LNCaP clone FGC (cell line): ENCODE measurements around the gene PRAME.

Experiments used
- DNase-seq: peaks from one replicate; pipeline ENCODE4 v3.0.0-alpha.2; 2011; ENCODE audit warnings: low read depth
- H3K4me3 ChIP-seq: 2 replicates; pipeline ENCODE4 v1.5.1; 2011; ENCODE audit warnings: mild to moderate bottlenecking, low read depth, low read length, control low read depth
- TF ChIP-seq, protein P1 (sequence below): IDR thresholded peaks from 2 replicates; pipeline ENCODE4 v1.5.1; 2012; ENCODE audit warnings: mild to moderate bottlenecking; ENCODE audit not compliant: control insufficient read depth, insufficient read depth; ENCODE audit errors: extremely low read depth

The PRAME gene

DNA sequence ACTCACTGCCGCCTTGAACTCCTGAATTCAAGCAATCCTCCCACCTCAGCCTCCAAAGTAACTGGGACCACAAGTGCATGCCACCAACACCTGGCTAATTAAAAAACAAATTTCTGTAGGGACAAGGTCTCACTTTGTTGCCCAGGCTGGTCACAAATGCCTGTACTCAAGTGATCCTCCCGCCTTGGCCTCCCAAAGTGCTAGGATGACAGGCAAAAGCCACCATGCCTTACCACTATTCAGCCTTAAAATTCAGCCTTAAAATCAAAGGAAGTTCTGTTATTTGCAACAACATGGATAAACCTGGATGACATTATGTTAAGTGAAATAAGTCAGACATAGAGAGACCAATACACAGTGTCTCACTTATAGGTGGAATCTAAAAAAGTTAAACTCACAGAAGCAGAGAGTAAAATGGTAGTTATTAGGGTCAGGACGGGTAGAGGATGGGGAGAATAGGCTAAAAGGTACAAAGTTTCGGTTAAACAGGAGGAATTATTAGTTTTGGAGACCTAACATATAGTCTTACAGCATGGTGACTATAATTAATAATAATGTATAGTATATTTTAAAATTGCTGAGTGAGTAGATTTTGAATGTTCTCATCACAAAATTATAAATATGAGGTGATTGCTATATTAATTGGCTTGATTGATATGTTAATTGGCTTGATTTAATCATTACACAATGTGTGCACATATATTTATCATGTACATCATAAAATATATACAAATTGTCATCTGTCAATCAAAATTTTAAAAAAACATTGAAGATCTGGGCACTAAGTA lies 32.7 kb downstream of the PRAME start:
- DNase-seq, result no peak
- H3K4me3 ChIP-seq, result no peak overlapping the region
- TF ChIP-seq, protein P1, sequence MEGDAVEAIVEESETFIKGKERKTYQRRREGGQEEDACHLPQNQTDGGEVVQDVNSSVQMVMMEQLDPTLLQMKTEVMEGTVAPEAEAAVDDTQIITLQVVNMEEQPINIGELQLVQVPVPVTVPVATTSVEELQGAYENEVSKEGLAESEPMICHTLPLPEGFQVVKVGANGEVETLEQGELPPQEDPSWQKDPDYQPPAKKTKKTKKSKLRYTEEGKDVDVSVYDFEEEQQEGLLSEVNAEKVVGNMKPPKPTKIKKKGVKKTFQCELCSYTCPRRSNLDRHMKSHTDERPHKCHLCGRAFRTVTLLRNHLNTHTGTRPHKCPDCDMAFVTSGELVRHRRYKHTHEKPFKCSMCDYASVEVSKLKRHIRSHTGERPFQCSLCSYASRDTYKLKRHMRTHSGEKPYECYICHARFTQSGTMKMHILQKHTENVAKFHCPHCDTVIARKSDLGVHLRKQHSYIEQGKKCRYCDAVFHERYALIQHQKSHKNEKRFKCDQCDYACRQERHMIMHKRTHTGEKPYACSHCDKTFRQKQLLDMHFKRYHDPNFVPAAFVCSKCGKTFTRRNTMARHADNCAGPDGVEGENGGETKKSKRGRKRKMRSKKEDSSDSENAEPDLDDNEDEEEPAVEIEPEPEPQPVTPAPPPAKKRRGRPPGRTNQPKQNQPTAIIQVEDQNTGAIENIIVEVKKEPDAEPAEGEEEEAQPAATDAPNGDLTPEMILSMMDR, result no peak

DNA sequence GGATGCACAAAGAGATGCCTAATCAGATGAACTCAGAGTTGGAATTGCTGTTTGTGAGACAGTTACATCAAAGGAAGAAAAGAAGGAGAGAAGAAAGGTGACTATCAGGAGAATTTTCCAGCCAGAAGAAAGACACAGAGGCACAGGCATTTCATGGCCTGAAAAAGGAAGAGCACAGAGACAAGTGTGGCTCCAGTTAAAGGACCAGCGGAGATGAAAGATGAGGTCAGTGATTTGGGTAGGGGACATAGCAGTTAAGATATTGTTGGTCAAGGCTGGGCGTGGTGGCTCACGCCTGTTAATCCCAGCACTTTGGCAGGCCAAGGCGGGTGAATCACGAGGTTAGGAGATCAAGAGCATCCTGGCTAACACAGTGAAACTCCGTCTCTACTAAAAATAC lies 35.6 kb downstream of the PRAME start:
- TF ChIP-seq, protein P1, result no peak
- no peak overlapping the region for H3K4me3 ChIP-seq
- DNase-seq, result no peak

DNA sequence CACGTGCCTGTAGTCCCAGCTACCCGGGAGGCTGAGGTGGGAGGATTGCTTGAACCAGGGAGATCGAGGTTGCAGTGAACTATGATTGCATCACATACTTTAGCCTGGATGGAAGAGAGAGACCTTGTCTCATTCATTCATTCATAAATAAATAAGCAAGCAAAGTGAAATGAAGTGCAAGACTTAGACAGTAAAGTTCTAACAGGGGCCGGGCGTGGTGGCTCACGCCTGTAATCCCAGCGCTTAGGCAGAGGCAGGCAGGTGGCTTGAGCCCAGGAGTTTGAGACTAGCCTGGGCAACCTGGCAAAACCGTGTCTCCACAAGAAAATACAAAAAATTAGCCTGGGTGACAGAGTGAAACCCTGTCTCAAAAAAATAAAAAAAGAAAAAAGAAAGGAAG lies 37.4 kb downstream of the PRAME start:
- no peak for DNase-seq
- TF ChIP-seq, protein P1, result no peak
- no peak overlapping the region for H3K4me3 ChIP-seq

DNA sequence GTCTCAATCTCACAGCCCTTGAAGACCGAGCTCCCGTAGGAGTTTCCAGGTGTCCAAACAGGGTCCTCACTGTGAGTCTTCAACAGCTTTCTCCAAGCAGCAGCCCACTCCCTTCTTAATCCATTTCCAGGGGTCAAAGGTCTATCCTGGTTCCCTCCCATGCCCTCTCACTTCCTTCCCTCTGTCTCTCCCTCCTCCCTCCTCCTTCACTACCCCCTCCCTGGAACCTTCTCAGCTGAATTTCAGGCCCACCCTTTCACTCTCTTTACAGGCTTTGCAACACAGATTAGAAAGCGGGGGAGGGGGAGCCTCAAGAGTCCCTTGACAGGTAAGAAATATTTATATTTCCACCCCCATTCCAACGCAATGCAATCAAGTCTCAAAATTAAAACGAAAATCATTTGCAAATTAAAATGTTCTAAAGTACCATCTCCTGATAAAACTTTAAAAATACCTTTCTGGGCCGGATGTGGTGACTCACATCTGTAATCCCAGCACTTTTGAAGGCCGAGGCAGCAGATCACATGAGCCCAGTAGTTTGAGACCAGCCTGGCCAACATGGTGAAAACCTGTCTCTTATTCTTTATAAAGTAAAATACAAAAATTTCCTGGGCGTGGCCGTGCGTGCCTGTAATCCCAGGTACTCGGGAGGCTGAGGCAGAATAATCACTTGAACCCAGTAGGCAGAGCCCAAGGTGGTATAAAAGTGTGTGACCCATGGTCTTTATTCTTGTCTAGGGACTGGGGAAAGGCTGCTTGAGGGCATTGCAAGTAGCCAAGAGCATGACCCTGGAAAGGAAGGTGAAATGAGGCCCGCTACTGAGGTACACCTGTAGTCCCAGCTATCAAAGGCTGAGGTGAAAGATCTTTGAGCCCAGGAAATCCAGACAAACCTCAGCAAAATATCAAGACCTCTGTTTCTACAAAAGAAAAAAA lies 38.1 kb downstream of the PRAME start:
- TF ChIP-seq, protein P1, result no peak
- H3K4me3 ChIP-seq, result no peak overlapping the region
- no peak for DNase-seq

DNA sequence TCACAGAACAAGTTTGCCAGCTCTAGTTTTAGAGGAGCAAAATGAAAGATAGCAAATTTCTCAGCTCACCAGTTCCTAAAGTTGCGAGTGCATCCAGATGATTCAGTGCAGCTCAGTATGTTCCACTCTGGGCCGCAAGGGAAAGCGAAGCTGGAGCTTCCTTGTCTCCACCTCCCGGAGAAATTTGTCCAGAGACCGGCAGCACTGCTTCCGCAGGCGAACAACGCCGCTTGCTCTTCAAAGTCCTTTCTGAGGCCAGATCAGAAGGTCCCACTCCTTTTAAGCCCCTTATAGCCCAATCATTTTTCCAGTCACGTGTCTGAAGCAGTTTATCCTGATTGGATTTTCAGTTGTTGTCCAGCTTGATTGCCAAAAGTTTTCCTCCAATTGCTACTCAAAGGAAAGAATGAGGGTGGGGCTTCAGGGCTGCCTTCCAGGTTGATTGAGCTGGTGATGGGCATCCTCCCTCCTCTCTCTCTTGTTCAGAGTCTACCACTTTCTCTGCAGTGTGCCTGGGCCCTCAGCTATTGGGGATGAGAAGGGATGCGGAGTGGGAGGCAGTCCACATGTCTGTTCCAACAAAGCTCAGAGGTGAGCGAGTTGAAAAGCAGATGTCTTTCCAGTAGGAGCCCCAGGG lies 38.9 kb downstream of the PRAME start, which contains the start of gene ZNF280A:
TSS of gene ZNF280A (minus strand) at position 251 of the 637 bp plus-strand sequence. CDS start 4,640 bp downstream, outside the sequence.
- TF ChIP-seq, protein P1, result no peak
- DNase-seq, result no peak
- no peak within 1 kb of the TSS for H3K4me3 ChIP-seq

DNA sequence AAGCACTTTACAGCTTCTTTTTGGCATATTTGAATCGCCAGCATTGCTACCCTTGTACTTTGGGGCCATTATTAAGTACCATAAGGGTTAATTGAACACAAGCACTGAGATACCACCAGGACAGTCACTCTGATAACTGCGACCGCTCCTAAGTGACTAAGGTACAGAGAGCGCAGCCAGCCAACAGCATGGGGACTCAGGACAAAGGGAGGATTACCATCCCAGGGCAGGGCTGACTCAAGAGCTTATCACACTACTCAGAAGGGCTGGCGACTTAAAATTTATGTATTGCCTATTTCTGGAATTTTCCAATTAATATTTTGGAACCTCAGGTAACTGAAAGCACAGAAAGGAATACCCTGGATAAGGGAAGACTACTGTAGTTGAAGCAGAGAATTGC lies 39.5 kb downstream of the PRAME start:
- H3K4me3 ChIP-seq, result no peak overlapping the region
- no peak for DNase-seq
- TF ChIP-seq, protein P1, result no peak
